ENCODE measurements around the gene ZNF384. TPM values are rescaled to one million over a fixed set of nuclear protein-coding genes. Genes with fewer than 3 reads are reported as not detected.

ZNF384 gene
- total and polyA plus RNA-seq, 4 donors, result 29.0 to 50.8 (median 31.8) TPM

GRCh38 chr12:6647083-6647604 is 42.0 kb downstream of the ZNF384 start, which contains the start of gene ACRBP:
ACRBP (minus strand) TSS chr12:6647432; CDS start chr12:6647366, 66 bp downstream.
- TF ChIP-seq CTCF (IDR thresholded peaks at IDR 0.05; ENCODE audit: control extremely low read depth, extremely low read depth), result no peak
- DNase-seq (peak; percentile 65 to 69 (median 68)), ATAC-seq (ENCODE audit: insufficient read depth, low FRiP score) (peak; percentile 91)
- Histone ChIP-seq H3K9ac (ENCODE audit: insufficient read depth in 1 of 2, low read length in 2 of 2) (no peak within 1 kb of the TSS), H3K36me3 (ENCODE audit: control insufficient read depth in 4 of 4, insufficient read depth in 4 of 4, low read length in 4 of 4) (peaks cover 6 to 21% (median 16%) of the 10 kb centered on the region in 4 donors), H3K9me3 (ENCODE audit: control insufficient read depth in 4 of 4, insufficient read depth in 3 of 4, low read length in 3 of 4) (peaks cover 0 to 3% (median 0%) of the 10 kb centered on the region in 4 donors), H3K4me1 (ENCODE audit: control insufficient read depth in 5 of 5, insufficient read depth in 5 of 5, low read length in 5 of 5) (peaks cover 0 to 8% (median 7%) of the 10 kb centered on the region in 5 donors), H3K27ac (ENCODE audit: low read depth in 1 of 2, low read length in 1 of 2) (peak within 1 kb of the TSS; percentile 12 to 37), H3K4me3 (peak within 1 kb of the TSS; percentile 22), H3K27me3 (ENCODE audit: control insufficient read depth in 3 of 3, insufficient read depth in 3 of 3, low read length in 2 of 3) (no peaks in the 10 kb centered on the region)
- WGBS, 2 donors, result 1 to 13% methylated on average over 38 of the region's 38 CpGs

- H3K4me1 ChIP-seq (ENCODE audit: control insufficient read depth in 5 of 5, insufficient read depth in 5 of 5, low read length in 5 of 5), result peaks cover 0 to 8% (median 7%) of the 10 kb centered on the region in 5 donors
- no peak for TF ChIP-seq CTCF (IDR thresholded peaks at IDR 0.05; ENCODE audit: control extremely low read depth, extremely low read depth)
- H3K36me3 ChIP-seq (ENCODE audit: control insufficient read depth in 4 of 4, insufficient read depth in 4 of 4, low read length in 4 of 4), result peaks cover 3 to 18% (median 12%) of the 10 kb centered on the region in 4 donors
- peaks cover 0 to 3% (median 0%) of the 10 kb centered on the region in 4 donors for H3K9me3 ChIP-seq (ENCODE audit: control insufficient read depth in 4 of 4, insufficient read depth in 3 of 4, low read length in 3 of 4)
- peak overlapping the region; percentile 22 for H3K4me3 ChIP-seq
- WGBS, 2 donors, result 60 to 70% methylated on average over 28 of the region's 28 CpGs
- H3K27ac ChIP-seq (ENCODE audit: low read depth in 1 of 2, low read length in 1 of 2), result peak overlapping the region; percentile 12 to 37
- DNase-seq (no peak), ATAC-seq (ENCODE audit: insufficient read depth, low FRiP score) (peak; percentile 5)
- H3K27me3 ChIP-seq (ENCODE audit: control insufficient read depth in 3 of 3, insufficient read depth in 3 of 3, low read length in 2 of 3), result no peaks in the 10 kb centered on the region
- H3K9ac ChIP-seq (ENCODE audit: insufficient read depth in 1 of 2, low read length in 2 of 2), result no peak overlapping the region
Observed at GRCh38 chr12:6646276-6647082, 42.7 kb downstream of the ZNF384 start.

- peaks cover 0 to 5% (median 2%) of the 10 kb centered on the region in 4 donors for H3K36me3 ChIP-seq (ENCODE audit: control insufficient read depth in 4 of 4, insufficient read depth in 4 of 4, low read length in 4 of 4)
- ATAC-seq (ENCODE audit: insufficient read depth, low FRiP score) (no peak), DNase-seq (peak; percentile 49 to 71 (median 63))
- TF ChIP-seq CTCF (IDR thresholded peaks at IDR 0.05; ENCODE audit: control extremely low read depth, extremely low read depth), result no peak
- H3K27ac ChIP-seq (ENCODE audit: low read depth in 1 of 2, low read length in 1 of 2), result no peak overlapping the region
- H3K9ac ChIP-seq (ENCODE audit: insufficient read depth in 1 of 2, low read length in 2 of 2), result no peak overlapping the region
- H3K27me3 ChIP-seq (ENCODE audit: control insufficient read depth in 3 of 3, insufficient read depth in 3 of 3, low read length in 2 of 3), result no peaks in the 10 kb centered on the region
- H3K4me1 ChIP-seq (ENCODE audit: control insufficient read depth in 5 of 5, insufficient read depth in 5 of 5, low read length in 5 of 5), result peaks cover 0 to 11% (median 7%) of the 10 kb centered on the region in 5 donors
- no peak overlapping the region for H3K4me3 ChIP-seq
- peaks cover 0 to 3% (median 0%) of the 10 kb centered on the region in 4 donors for H3K9me3 ChIP-seq (ENCODE audit: control insufficient read depth in 4 of 4, insufficient read depth in 3 of 4, low read length in 3 of 4)
- WGBS, 2 donors, result 51 to 64% methylated on average over 5 of the region's 5 CpGs
Observed at GRCh38 chr12:6644903-6645302, 44.3 kb downstream of the ZNF384 start.

Measured in lung (tissue), 12 donors.